GM21717 (cell line): ENCODE data around the gene PLCL2.
A peak's percentile ranks its signal among the peaks of the same experiment; 100 is the strongest.

Source experiments
- ATAC-seq: cut with Tn5 transposase; IDR thresholded peaks from one replicate; pipeline ENCODE4 v1.9.1; 2021; ENCODE audit warnings: mild to moderate bottlenecking, moderate library complexity; ENCODE audit not compliant: unreplicated experiment

PLCL2 gene

DNA sequence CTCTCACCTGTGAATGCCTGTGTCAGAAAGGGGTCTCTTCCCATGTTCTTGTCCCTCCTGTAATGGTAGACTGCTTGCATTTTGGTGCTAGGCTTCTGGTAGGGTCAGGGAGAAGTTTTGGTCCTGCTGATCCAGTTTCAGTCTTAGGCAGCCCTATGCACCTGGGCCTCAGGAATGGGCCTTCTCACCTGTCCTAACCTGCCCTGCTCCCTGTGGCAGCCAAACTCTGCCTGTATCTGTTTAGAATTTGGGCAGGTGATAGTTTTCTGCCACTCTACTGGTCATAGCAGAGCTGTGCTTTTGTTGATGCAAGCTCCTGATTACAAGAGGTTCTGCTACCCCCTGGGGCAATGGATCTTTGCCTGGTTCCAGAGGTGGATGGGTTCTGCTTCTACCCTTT is 118.7 kb downstream of the PLCL2 start:
- no peak for ATAC-seq

DNA sequence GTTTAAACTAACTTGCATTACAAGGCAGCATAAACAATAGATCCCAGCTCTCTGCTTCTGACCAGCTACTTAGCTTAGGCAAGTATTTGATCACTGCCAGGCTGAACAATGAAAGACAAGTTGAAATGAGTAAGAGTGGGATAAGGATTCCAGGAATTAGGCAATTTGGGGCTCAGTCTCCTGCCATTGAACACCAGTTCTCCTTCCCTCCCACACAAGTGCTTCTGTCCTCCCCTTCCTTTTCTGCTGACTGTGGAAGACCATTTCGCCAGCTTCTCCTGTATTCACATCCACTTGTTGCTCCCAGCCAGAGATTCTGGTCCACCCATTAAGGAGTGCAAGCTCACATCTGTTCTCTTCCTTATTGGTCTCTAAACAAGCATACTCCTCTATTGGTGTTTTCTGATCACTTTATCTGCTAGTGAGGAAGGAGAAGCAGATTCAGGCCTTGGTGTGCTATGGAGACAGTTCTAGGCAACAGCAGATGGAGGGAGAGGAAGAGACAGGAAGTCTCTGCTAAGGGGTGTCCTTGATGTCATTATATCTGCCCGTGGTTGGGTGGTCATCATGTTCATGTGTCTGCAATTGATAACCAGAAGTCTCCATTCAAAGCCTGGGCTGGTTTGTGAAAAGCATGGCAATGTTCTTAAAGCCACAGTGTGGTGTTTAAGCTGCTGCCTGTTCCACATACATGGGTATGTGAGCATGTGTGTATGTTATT is 121.5 kb downstream of the PLCL2 start:
- ATAC-seq = no peak

DNA sequence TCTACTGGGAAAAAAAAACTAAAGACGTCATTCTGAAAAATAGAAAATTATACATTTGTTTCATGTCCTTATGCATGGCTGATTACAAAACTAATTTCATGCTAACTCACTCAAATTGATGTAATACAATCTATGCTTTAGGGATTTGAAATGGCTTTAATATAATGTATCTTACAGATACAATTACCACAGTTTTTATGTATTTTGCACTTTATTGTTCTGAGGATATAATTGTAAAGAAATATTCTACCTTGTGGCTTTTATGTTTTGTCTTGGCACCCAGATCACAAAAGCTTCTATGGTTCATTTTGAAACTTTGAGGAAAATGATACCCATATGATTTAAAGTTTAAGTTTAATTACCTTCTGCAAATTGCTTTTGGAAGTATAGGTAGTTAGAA is 122.5 kb downstream of the PLCL2 start:
- no peak for ATAC-seq

DNA sequence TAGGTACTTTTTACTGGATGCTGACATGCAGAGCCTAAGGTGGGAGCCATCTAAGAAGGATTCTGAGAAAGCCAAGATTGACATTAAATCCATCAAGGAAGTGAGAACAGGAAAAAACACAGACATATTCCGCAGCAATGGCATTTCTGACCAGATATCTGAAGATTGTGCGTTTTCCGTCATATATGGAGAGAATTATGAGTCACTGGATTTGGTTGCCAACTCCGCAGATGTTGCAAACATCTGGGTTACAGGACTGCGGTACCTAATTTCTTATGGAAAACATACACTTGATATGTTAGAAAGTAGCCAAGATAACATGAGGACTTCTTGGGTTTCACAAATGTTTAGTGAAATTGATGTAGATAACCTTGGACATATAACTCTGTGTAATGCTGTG is 125.1 kb downstream of the PLCL2 start:
- no peak for ATAC-seq

DNA sequence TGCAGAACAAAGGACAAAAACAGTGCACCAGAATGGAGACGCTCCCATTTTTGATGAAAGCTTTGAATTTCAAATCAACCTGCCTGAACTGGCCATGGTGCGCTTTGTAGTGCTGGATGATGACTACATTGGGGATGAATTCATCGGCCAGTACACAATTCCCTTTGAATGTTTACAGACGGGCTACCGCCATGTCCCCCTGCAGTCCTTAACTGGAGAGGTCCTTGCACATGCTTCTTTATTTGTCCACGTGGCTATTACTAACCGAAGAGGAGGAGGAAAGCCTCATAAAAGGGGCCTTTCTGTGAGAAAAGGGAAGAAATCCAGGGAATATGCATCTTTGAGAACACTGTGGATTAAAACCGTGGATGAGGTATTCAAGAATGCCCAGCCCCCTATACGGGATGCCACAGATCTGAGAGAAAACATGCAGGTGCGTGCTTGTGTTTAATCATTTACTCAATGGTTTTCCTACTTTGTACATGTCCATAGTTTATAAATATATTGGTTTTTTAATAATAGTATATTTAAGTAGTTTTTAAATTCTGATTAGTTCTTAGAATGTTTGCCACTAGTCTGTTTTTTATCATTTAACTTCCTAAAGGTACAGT is 127.1 kb downstream of the PLCL2 start:
- ATAC-seq = no peak

DNA sequence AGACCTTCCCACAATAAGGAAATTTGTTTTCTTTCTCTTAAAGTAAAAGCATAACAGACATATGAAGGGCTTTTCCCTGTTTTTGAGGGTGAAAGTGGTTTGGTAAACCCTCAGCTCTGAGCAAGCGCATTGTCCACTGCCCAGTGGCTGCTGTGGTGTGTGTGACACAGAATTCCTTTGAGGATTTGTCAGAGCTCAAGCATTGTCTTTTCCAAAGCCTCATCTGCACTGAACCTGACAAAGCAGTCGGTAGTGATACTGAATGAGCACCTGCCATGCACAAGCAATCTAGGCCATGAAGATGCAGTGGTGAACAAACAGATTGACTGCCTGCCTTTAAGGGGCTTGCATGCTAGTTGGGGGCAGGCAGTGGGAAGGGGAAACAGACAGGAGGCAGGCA is 128.3 kb downstream of the PLCL2 start:
- ATAC-seq = peak; percentile 38

DNA sequence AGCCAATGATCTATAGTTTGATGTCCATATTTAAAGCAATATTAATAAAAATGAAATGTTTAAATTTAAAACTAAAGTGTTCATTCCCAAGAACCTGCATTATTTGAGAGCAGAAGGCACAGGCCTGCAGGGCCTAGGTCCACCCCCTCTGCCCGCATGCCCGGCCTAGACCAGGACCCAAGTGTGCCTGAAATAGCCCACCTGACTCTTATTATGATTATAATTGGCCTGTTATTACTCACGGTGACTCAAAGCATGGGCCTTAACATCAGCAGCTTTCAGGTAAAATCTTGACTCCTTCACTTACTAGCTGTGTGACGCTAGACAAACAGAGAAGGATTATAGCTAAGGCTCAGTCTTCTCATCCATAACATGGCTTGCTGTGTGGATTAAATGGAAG is 128.8 kb downstream of the PLCL2 start:
- peak; percentile 43 for ATAC-seq

DNA sequence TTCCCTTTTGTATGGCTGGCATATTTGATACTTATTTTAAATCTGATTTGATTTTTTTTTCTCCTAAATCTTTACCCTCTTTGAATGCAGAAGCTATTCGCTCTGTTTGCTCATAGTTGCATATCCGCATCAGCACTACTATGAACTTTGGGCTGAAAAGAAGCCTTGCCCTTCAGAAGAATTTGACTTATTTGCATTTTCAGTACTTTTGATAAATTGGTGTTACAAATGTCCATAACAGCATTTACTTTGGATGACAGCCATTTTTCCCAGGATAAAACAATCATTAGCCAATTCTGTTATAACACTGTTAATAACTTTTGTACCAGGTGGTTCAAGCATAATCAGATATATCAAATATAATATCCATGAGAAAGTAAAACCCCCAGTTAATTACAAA is 129.5 kb downstream of the PLCL2 start:
- ATAC-seq = no peak

DNA sequence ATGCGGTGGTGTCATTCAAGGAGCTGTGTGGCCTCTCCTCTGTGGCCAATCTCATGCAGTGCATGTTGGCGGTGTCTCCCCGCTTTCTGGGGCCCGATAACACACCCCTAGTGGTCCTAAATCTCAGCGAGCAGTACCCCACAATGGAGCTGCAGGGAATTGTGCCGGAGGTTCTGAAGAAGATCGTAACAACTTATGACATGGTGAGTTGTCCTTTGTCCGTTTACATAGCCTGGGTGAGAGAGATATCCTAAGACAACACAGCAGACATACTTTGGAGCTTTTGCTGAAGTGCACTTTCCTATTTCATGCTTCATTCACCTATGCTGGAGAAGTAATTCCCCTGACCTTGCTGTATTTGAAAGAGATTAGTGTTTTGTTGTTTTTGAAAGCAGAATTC is 130.0 kb downstream of the PLCL2 start:
- ATAC-seq = no peak

DNA sequence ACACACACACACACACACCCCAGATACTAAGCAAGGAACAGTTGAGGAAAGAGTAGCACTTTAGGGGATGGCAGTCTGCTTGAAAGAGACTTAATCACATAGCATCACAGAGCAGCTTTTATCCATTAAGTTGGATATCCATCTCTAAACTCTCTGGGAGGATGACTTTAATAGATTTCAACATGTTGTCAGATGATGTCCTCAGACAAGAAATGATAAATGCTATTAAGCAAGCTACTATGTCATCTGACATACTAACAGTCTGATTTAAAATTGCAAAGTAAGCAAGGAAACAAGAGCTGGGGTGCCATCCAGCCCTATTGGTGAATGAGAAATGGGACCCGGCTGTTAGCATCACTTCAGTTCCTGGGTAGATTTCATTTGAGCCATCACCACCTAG is 136.9 kb downstream of the PLCL2 start:
- no peak for ATAC-seq

DNA sequence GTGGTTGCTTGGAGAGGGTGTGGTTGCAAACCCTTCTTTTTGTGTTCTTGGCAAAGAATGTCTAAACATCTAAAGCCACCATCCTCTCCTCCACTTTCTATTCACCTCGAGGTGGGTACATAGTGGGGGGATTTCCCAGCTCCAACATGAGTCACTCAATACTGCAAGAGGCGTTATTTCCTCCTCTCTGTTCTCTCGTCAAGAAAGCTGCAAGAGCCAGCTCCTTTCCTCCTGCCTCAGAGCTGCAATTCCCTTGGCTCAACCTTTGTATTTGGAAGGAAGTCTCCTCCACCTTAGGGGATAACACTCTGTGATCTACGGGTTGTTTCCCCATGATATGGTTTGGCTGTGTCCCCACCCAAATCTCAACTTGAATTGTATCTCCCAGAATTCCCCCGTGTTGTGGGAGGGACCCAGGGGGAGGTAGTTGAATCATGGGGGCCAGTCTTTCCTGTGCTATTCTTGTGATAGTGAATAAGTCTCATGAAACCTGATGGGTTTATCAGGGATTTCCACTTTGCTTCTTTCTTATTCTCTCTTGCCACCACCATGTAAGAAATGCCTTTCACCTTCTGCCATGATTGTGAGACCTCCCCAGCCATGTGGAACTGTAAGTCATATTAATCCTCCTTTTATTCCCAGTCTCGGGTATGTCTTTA is 138.4 kb downstream of the PLCL2 start:
- ATAC-seq = peak; percentile 92

DNA sequence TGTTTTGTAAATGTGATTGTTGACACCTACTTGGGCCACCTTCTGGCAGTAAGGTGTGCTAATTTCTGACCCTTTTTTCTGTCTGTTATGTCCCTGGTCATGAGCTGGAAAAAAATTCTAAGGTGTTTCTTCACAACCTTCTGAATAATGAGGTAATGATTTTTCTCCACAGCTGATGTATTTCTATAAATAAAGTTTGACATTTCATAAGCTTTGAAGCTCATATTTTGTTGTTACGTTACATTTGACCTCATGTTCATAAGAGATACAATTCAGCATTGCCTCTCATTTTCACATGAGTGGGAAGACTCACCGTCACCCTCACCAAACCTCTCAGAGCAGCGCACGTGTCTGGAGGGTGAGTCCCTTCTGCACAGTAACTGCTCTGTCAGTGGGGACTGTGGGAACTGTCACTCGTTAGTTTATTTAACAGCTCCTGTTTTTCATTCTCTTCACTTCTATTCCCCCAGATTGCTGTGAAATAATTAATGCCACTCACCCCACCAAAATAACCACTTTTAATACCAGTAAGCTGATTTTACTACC is 140.9 kb downstream of the PLCL2 start:
- ATAC-seq = no peak

DNA sequence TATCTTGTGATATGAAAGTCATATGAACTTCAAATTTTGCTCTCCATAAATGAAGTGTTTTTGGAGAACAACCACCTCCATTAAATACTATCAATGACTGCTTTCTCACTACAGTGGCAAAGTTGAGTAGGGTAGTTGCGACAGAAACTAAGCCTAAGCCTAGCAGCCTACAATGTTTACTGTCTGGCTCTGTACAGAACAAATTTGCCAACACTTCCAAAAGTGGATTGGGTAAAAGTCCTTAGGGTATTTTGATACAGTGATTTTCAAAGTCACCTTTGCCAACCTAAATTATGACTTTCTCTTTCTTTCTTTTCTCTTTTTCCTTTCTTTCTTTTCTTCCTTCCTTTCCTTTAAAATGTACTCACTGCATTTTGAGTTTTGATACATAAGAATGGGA is 142.6 kb downstream of the PLCL2 start:
- no peak for ATAC-seq

DNA sequence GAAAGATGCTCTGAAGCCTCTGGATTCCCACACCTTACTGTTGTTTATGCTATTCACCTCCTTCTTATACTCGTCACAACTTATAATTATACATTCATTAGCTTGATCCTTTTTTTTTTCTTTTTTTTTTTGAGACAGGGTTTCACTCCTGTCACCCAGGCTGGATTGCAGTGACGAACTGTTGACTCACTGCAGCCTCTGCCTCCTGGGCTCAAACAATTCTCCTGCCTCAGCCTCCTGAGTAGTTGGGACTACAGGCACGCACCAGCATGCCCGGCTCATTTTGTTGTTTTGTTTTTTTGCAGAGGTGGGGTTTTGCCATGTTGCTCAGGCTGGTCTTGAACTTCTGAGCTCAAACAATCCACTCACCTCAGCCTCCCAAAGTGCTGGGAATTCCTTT is 143.6 kb downstream of the PLCL2 start:
- ATAC-seq = no peak

DNA sequence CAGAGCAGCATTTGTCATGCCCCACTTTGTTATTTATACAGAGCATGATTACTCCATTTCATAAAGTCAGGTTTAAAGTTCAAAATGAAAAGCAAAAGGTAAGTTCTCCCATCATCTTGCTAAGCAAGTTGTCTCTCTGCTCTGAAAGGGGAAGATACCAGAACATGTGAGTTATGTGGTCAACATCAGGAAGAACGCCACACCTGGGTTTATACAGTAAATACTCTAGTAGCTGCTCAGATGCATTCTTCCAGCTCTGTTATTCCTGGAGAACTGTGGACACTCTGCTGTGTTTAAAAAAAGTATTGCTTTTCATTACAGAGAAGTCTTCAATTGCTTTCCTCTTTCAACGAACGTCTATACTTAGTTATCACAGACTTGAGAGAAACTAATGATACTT is 145.7 kb downstream of the PLCL2 start:
- no peak for ATAC-seq

DNA sequence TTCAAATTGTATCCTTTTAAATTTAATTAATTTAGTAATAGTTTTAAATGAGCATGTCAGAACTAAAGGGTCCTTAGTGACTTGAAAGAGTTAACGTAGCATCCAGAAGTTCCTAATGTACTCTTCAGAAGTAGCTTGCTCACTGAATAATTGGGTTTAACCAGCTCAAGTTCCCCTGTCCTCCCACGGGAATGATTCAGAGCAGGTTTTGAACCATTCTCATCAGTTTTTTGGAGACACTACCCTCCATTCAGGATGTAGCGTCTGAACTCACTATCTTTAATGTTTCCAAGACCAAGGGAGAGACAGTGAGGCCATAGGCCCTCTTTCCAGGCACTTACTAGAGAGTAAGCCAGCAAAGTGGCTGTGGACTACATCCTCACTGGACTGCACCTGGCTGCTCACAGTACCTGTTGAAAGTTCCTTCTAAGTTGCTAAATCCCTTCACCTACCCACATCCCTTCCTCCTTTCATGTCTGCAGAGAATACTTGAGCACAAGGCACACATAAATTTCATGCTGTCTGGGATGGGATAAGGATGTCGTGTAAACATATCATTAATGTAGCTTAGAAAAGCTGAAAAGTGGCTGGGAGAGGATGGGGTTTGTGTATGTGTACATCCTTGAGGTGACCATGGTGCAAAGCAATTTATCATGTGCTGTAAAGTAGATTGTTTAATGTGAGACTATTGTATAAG is 146.3 kb downstream of the PLCL2 start:
- ATAC-seq = no peak

DNA sequence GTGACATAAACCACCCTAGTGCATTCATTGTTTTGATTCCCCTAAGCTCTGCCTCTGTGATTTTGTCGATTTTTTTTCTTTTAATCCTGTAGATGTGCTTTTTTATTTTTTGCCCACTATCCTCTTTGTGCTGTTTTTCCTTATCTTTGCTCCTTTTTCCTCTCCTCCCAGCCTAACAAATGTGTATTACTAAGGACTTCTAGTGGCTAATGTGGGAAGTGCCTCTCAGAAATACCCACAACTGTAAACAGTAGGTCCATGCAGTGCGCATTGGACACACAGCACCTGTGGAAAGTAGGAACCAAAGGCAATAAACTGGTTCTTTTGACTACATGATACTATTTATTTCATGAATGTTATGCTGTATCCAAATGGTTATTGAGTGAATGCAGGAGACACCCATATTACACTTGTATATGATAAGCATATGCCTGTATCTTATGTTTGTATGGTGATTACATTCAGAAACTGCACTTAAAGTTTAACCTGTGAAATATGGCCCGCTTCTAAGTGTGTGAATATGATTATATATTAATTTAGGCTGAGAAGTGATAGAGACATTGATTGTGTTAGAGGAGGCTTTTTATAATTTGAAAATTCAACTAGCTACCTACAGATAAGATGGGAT is 147.8 kb downstream of the PLCL2 start:
- no peak for ATAC-seq

DNA sequence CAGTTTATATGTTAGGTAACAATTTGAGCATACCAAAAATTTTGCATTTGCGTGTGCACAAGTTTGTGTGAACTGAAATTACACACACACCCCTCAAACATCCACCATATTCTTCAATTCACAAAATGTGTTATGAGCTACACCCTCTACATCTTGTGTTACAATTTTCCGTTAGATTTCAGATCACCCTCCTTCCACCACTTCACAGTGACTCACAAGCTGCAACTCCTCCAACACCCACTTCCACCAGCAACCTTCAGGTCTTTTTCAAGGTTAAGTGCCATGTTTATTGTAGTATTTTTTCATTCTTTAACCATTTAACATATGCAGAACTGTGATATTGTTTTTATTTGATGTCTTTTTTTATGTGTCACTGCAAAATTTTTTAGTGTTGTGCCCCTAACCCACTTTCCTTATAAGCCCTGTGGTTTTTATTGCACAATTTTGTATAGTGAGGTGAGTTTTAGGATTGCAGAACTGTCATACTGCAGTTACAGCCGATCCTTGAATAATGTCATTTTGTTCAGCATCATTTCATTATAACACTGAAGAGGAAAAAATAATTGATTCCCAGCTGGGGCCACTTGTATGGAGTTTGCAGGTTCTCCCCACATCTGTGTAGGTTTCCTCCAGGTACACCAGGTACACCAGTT is 148.9 kb downstream of the PLCL2 start:
- no peak for ATAC-seq

DNA sequence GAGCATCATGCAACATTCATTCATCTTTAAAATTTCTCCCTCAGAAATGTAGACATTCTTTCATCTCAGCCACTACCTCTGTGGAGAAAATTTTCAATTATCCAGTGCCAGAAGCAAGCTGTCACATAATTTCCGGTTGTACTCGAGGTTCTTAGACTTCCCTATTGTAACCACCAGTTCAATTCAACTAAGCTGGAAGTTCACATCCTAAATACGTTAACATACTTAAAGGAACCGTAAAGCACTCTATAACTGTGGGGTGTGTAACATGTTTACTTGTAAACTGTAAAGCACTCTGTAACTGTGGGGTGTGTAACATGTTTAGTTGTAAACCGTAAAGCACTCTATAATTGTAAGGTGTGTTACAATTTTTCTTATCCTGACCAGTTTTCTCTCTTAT is 150.3 kb downstream of the PLCL2 start:
- no peak for ATAC-seq

DNA sequence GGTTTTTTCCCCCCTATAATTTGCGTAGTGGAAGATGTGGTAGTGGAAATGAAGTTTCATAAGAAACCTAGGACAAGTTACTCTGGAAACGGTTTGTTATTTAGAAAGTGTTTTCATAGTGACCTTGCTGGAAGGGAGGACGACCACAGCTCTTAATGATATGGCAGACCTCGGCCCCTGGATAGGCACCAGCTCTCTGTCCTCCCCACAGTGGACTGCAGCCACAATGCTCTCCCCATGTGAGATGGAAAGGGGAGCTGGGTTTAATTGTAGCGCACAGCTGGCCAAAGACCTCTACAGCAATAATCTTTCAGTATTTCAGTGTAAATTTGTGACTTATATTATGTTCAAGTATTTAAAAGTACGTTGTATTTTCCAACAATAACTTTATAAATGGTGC is 151.2 kb downstream of the PLCL2 start:
- ATAC-seq = no peak

DNA sequence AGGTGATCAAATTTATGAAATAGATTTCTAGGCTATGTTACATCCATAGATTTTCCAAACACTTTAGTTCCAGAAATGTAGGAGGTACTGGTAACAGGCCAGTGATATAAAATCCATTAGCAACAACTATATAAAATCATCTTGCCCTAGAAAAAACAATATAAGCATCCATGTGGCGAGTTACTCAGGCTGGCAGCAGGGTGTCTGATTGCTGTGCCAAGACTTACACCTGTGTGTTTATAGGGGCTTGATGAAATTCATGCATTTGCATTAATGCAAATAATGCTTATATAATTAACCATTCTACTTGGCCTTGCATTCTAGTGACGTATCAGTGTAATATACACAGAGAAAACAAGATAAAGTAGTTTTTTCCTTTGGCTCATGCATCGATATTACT is 153.4 kb downstream of the PLCL2 start:
- ATAC-seq = no peak
